GM12892 (cell line): ENCODE data around the gene INS.

ENCODE experiments used
- DNase-seq: peaks from one replicate; pipeline ENCODE4 v3.0.0; 2011; ENCODE audit not compliant: insufficient read length
- FAIRE-seq: peaks from 2 replicates; lab custom pipeline; 2011; peaks lifted over from hg19 to GRCh38; lab: Jason Lieb, UNC
- POLR2A ChIP-seq: IDR thresholded peaks from 2 replicates; pipeline ENCODE4 v1.6.1; 2011; ENCODE audit warnings: low read depth, low read length, control low read depth
- POLR2AphosphoS5 ChIP-seq: IDR thresholded peaks from 2 replicates; pipeline ENCODE4 v1.6.1; 2011; ENCODE audit warnings: low read depth, low read length, control low read depth
- TAF1 ChIP-seq: IDR thresholded peaks from 2 replicates; pipeline ENCODE4 v1.6.1; 2011; ENCODE audit warnings: low read depth, mild to moderate bottlenecking, control low read depth, low read length, borderline replicate concordance

INS gene

GRCh38 chr11:2143477-2143798 is 17.6 kb downstream of the INS start:
- TF ChIP-seq POLR2AphosphoS5 (no peak), POLR2A (no peak), TAF1 (no peak)
- DNase-seq (no peak), FAIRE-seq (no peak)

DNA sequence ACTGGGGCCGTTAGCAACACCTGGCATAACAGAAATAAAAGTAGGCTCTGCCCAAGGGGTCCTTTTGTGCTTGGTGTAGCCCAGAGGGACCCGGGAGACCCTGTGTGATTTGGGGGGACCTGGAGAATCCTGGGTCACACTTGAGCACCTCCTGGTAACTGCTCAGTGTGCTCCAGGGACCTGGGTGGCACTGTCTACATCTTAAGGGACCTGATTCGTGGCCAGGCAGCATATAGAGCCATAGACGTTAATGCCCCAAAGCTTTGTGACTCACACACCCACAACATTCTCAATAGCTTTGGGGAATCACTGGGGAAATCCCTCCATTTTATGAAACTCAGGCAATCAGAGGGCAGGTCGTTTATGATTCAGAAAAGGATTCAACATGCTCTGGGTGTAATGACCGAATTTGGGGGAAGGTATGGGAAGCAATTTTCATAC is 18.2 kb downstream of the INS start:
- DNase-seq (no peak), FAIRE-seq (peak; percentile 82)
- TF ChIP-seq POLR2A, result no peak
- no peak for TF ChIP-seq TAF1
- no peak for TF ChIP-seq POLR2AphosphoS5

GRCh38 chr11:2142300-2142759 is 18.7 kb downstream of the INS start:
- DNase-seq (no peak), FAIRE-seq (no peak)

GRCh38 chr11:2140411-2141400 is 20.3 kb downstream of the INS start:
- no peak for TF ChIP-seq POLR2AphosphoS5
- TF ChIP-seq TAF1, result no peak
- no peak for TF ChIP-seq POLR2A
- DNase-seq (no peak), FAIRE-seq (no peak)

More at GRCh38 chr11:2142300-2142759, 18.7 kb downstream of the INS start:
- TF ChIP-seq TAF1 (no peak), POLR2A (no peak)

- DNase-seq (no peak), FAIRE-seq (no peak)
- TF ChIP-seq TAF1, result no peak
- TF ChIP-seq POLR2A, result no peak
- TF ChIP-seq POLR2AphosphoS5, result no peak
These were observed 21.2 kb downstream of the INS start for GRCh38 chr11:2139621-2140337.

DNA sequence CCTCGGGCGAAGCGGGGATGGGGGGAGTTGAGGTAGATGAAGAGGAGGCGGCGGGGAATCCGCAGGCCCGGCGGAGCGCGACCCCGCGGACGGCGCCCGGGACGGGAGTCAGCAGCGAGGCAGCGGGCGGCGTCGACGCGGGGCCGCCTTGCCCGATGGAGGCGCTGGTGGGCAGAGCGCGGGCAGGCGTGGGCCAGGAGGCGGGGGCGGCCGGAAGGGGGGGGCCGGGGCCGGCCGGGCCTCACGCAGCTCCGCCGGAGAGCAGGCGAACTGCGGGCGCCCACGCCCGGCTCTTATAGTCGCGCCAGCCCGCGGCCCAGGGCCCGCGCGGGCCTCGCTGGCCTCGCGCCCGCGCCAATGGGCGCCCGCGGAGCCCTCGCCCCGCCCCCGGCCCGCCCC is 21.9 kb downstream of the INS start, which contains the start of gene IGF2:
IGF2 (minus strand) TSS at position 267 of the 399 bp plus-strand sequence. CDS start 3,866 bp downstream, outside the sequence.
- DNase-seq (no peak), FAIRE-seq (no peak)
- TF ChIP-seq POLR2AphosphoS5, result no peak
- TF ChIP-seq POLR2A, result no peak
- TF ChIP-seq TAF1, result no peak

- no peak for TF ChIP-seq POLR2A
- no peak for TF ChIP-seq POLR2AphosphoS5
- no peak for TF ChIP-seq TAF1
- FAIRE-seq, result no peak
- no peak for DNase-seq
These were observed 22.4 kb downstream of the INS start for GRCh38 chr11:2138431-2139122.

DNA sequence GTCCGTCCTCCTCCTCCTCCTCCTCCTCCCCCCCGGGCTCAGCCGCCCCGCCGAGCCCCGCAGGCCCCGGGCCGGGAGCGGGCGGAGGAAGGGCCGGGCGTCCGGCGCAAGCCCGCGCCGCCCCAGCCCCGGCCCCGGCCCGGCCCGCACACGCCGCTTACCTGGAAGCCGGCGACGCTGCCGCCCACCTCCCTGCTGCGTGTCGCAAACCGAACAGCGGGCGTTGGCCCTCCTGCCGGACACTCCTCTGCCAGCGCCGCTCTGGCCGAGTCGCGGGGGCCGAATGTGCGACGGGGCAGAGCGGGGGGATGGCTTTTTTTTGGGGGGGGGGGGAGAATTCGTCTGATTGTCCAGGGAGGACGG is 23.0 kb downstream of the INS start:
- DNase-seq (no peak), FAIRE-seq (no peak)
- TF ChIP-seq POLR2AphosphoS5 (no peak), TAF1 (no peak), POLR2A (no peak)

- TF ChIP-seq POLR2A, result no peak
- TF ChIP-seq TAF1, result no peak
- TF ChIP-seq POLR2AphosphoS5, result no peak
- DNase-seq (no peak), FAIRE-seq (no peak)
These were observed 23.6 kb downstream of the INS start for GRCh38 chr11:2137202-2138067.

GRCh38 chr11:2136952-2137201 is 24.1 kb downstream of the INS start:
- FAIRE-seq (no peak), DNase-seq (no peak)
- TF ChIP-seq POLR2A (no peak), POLR2AphosphoS5 (no peak), TAF1 (no peak)
